DMS 273 (cell line): ENCODE measurements around the gene ZNF561.
"Not testable (repeated sequence)": the region's sequence is repeated elsewhere in the genome, so short reads cannot be mapped to it uniquely, and the experiment has no call there.

Source experiments
- DNase-seq: peaks from one replicate; lab custom pipeline; 2025; ENCODE audit not compliant: unreplicated experiment; lab: John Stamatoyannopoulos, UW

ZNF561 gene

DNA sequence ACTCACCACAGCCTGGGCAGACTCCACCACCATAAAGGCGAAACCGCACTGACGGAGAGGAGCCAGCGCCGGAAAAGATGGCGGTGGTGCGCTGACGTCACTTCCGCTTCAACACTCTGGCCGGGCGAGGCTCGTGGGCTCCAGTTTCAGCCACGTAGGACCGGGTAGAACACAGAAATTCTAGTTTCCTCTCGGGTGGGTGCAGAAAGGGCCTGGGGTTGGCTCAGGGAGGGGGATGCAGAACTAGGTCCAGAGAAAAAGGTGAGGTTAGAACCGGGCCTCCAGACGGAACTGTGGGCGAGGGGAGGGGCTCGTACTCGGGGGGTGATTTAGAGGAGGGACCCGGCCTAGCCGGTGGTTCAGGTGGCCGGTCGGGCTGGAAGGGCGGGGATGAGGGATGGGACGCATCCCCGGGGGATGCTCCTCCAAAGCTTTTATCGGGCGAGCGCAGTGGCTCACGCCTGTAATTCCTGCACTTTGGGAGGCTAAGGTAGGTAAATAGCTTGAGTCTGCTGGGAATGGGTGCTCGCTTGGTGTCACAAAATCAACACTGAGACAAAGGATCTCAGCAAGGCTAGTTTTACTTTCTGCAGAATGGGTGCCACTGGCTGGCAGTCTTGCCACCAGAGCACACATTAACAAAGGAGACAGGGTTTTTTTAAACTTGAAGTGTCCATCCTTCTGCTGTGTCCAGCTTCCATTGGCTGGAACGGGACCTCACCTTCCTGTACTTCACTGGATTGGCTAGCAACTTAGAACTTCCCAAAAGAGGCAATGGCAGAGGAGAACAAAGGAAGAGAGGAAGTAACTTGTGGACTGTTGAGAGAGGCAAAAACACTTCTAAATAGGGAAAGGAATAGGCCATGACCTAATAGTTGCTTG lies at the start of gene ZNF561:
Gene ZNF561 (minus strand): TSS at position 77 of the 882 bp plus-strand sequence. CDS start 1,776 bp downstream, outside the sequence.
- DNase-seq, result peak; percentile 93

GRCh38 chr19:9668544-9668943 lies 47.5 kb upstream of the ZNF561 start:
- no peak for DNase-seq

DNA sequence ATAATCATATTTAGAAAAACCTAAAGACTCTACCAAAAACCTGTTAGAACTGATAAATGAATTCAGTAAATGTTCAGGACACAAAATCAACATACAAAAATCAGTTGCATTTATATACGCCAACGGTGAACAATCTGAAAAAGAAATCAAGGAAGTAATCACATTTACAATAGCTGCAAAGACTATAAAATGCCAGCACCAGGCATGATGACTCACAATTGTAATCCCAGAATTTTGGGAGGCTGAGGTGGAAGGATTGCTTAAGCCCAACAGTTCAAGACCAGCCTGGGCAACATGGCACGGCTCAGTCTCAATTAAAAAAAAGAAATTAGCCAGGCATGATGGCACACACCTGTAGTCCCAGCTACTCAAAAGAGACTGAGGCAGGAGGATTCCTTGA lies 46.9 kb upstream of the ZNF561 start:
- DNase-seq, result no peak

- no peak for DNase-seq
These were observed 37.7 kb upstream of the ZNF561 start for GRCh38 chr19:9658769-9659168.

GRCh38 chr19:9653066-9653555 lies 32.1 kb upstream of the ZNF561 start:
- DNase-seq, result not testable (repeated sequence)

- DNase-seq, result not testable (repeated sequence)
These were observed 30.4 kb upstream of the ZNF561 start for GRCh38 chr19:9651464-9651863.

GRCh38 chr19:9650345-9650744 lies 29.3 kb upstream of the ZNF561 start:
- DNase-seq, result no peak

DNA sequence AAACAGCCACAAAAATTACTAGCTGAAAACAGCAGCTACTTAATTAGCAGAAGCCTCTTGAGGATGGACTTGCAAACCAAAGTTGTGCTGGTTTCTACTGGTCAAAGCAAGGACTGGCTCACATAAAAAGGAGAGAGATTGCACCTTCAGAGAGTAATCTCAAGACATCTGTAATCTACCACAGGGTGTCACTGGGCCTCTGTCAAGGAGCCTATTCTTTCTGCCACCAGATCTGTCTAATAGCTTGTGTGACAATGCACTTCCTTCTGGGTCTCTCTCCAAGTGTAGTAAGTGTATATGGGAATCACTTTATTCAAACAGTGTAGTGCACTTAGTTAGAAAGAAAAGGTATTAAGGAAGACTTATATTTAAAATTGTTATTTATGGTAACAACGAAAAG lies 24.4 kb upstream of the ZNF561 start:
- DNase-seq, result no peak

DNA sequence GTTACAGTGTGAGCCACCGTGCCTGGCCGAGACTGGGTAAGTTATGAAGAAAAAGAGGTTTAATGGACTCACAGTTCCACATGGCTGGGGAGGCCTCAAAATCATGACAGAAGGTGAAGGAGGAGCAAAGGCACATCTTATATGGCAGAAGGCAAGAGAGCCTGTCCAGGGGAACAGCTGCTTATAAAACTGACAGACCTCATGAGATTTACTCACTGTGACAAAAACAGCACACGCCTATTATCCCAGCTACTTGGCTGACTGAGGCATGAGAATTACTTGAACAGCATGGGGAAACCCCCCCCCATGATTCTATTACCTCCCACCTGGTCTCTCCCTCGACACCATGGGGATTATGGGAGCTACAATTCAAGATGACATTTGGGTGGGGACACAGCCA lies 23.4 kb upstream of the ZNF561 start:
- peak; percentile 86 for DNase-seq

- DNase-seq, result peak; percentile 9
These were observed 20.8 kb upstream of the ZNF561 start for GRCh38 chr19:9641810-9642209.

- no peak for DNase-seq
These were observed 19.9 kb upstream of the ZNF561 start for GRCh38 chr19:9640956-9641355.

GRCh38 chr19:9636018-9636417 lies 15.0 kb upstream of the ZNF561 start:
- DNase-seq, result no peak

- no peak for DNase-seq
These were observed 6.8 kb upstream of the ZNF561 start for GRCh38 chr19:9627856-9628255.

DNA sequence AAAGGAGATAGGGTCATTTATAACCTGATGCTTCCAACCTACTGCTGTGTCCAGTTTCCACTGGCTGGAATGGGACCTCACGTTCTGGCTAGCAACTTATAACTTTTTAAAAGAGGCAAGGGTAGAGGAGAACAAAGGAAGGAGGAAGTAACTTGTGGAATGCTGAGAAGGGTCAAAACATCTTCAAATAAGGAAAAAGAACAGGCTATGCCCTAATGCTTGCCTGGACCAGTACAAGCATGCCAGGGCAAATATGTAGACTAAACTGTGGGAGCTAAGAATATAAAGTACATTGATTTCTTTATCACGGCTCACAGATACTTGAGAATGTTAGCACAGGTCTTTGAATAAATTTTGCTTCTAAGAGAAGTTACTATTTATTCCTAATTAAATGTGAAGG lies 1.5 kb upstream of the ZNF561 start:
- no peak for DNase-seq

- no peak for DNase-seq
These were observed 233 bp downstream of the ZNF561 start for GRCh38 chr19:9620842-9621155.

GRCh38 chr19:9615844-9616243 lies 5.2 kb downstream of the ZNF561 start:
- no peak for DNase-seq

- no peak for DNase-seq
These were observed 10.4 kb downstream of the ZNF561 start for GRCh38 chr19:9610484-9611113.

DNA sequence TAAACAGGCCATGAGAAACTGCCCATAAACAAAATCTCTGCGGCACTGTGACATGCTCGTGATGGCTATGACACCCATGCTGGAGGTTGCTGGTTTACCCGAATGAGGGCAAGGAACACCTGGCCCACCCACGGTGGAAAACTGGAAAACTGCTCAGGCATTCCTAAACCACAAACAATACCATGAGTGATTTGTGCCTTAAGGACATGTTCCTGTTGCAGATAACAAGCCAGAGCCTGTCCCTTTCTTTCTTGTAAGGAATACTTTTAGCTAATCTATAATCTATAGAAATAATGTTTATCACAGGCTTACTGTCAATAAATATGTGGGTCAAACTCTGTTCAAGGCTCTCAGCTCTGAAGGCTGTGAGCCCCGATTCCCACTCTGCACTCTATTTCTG lies 12.1 kb downstream of the ZNF561 start:
- DNase-seq, result no peak

GRCh38 chr19:9597027-9597426 lies 24.0 kb downstream of the ZNF561 start:
- no peak for DNase-seq

- DNase-seq, result peak; percentile 82
These were observed 34.3 kb downstream of the ZNF561 start for GRCh38 chr19:9586764-9587163.

- peak; percentile 95 for DNase-seq
These were observed 36.8 kb downstream of the ZNF561 start, which contains the start of gene ZNF121 for GRCh38 chr19:9584073-9584833. Gene ZNF121, minus strand, starts transcription at chr19:9584504. Its CDS starts 16,407 bp downstream, at chr19:9568097.
